HepG2 (cell line): ENCODE measurements around the gene UBP1. TPM values are rescaled to one million over a fixed set of nuclear protein-coding genes. Genes with fewer than 3 reads are reported as not detected.

Experiments
- ATAC-seq: fragments of 200-7000 bp; cut with Tn5 transposase; 3 replicates; pipeline ENCODE4 v1.9.1; 2020; ENCODE audit warnings: mild to moderate bottlenecking, moderate library complexity
- BruUV-seq: library from RNA; stranded (reverse); fragments of 400-500 nt; replicated peaks from 2 replicates; lab custom pipeline; 2021; lab: Mats Ljungman, UMichigan
- CTCF ChIA-PET: fragments of 300-600 bp; formaldehyde crosslinking; extraction: SDS; loops from one replicate; lab custom pipeline; 2021; ENCODE audit warnings: low total read pairs, inconsistent platforms, low intra/inter-chr PET ratio; lab: Yijun Ruan, JAX
- POLR2A ChIA-PET: fragments of 350-600 bp; sonication (Branson Sonifier 250); formaldehyde crosslinking; loops from one replicate; lab custom pipeline; 2020; ENCODE audit warnings: antibody characterized with exemption, inconsistent platforms; lab: Yijun Ruan, JAX
- DNase-seq: peaks from one replicate; pipeline ENCODE4 v3.0.0-alpha.2; 2015; ENCODE audit warnings: low spot score
- FAIRE-seq: peaks from 3 replicates; lab custom pipeline; 2011; peaks lifted over from hg19 to GRCh38; lab: Jason Lieb, UNC
- H2AFZ ChIP-seq: one replicate; pipeline ENCODE4 v1.6.1; 2011; ENCODE audit warnings: low read length, inconsistent platforms
- H3K27ac ChIP-seq: fragments of 300-600 bp; 3 replicates; pipeline ENCODE4 v1.8.0; 2011; ENCODE audit warnings: mixed run types, mild to moderate bottlenecking, mixed read lengths, low read length, inconsistent platforms; ENCODE audit not compliant: insufficient read depth; ENCODE audit errors: extremely low read length
- H3K27me3 ChIP-seq, 2 experiments: fragments of 200-600 bp in 1 of 2; 2 replicates in 1 of 2; 3 replicates in 1 of 2; pipeline versions ENCODE4 v1.6.0 to v1.8.0; 2011; ENCODE audit warnings: low read length in 2 of 2, mild to moderate bottlenecking in 2 of 2, moderate library complexity in 2 of 2, inconsistent platforms in 1 of 2; ENCODE audit not compliant: insufficient read depth in 2 of 2, control insufficient read depth in 1 of 2
- H3K36me3 ChIP-seq, 2 experiments: fragments of 200-600 bp in 1 of 2; replicated peaks in 1 of 2; 2 replicates in 1 of 2; 3 replicates in 1 of 2; pipeline versions ENCODE4 v1.5.1 to v1.8.0; 2011; ENCODE audit warnings: low read length in 2 of 2, inconsistent platforms in 1 of 2; ENCODE audit not compliant: insufficient read depth in 2 of 2, control insufficient read depth in 1 of 2
- H3K4me1 ChIP-seq: 2 replicates; pipeline ENCODE4 v1.5.1; 2012; ENCODE audit warnings: low read length, inconsistent platforms; ENCODE audit not compliant: insufficient read depth
- H3K4me2 ChIP-seq: 2 replicates; pipeline ENCODE4 v1.6.0; 2011; ENCODE audit warnings: low read depth, low read length, inconsistent platforms
- H3K4me3 ChIP-seq, 3 experiments: fragments of 200-600 bp in 1 of 3; sonication (generic), shearing (Covaris generic) in 1 of 3; replicated peaks in 1 of 3; 2 replicates each; pipeline ENCODE4 v1.5.1; 2011 to 2016; ENCODE audit warnings: low read length in 3 of 3, inconsistent platforms in 2 of 3, low read depth in 2 of 3, mild to moderate bottlenecking in 2 of 3, control low read depth in 1 of 3, mixed read lengths in 1 of 3; ENCODE audit not compliant: insufficient read depth in 1 of 3
- H3K79me2 ChIP-seq: one replicate; pipeline ENCODE4 v1.6.1; 2011; ENCODE audit warnings: low read length, inconsistent platforms; ENCODE audit not compliant: insufficient read depth
- H3K9ac ChIP-seq: 2 replicates; pipeline ENCODE4 v1.6.0; 2011; ENCODE audit warnings: mild to moderate bottlenecking, low read depth, low read length, inconsistent platforms; ENCODE audit not compliant: insufficient read depth
- H3K9me3 ChIP-seq: 2 replicates; pipeline ENCODE4 v1.5.1; 2012; ENCODE audit warnings: mild to moderate bottlenecking, low read length
- H4K20me1 ChIP-seq: 2 replicates; pipeline ENCODE4 v1.6.0; 2011; ENCODE audit warnings: inconsistent platforms, mild to moderate bottlenecking, low read length, moderate library complexity; ENCODE audit not compliant: insufficient read depth
- RBM22 ChIP-seq: fragments of 200-400 bp; formaldehyde crosslinking; optimal IDR thresholded peaks from 2 replicates; pipeline ENCODE3; 2017; ENCODE audit warnings: mild to moderate bottlenecking, low read length, moderate library complexity
- ZNF709 ChIP-seq: sonication (generic); formaldehyde crosslinking; IDR thresholded peaks from 2 replicates; pipeline ENCODE4 v1.5.0; 2020; ENCODE audit warnings: mild to moderate bottlenecking, missing genetic modification reagents
- WGBS: methylation state at CpG from one replicate; pipeline ENCODE4 v1.1.6; 2017; ENCODE audit warnings: low lambda C conversion rate; 5-methylcytosine and 5-hydroxymethylcytosine counted together
- in situ Hi-C: cut with HindIII; loops from 2 replicates; pipeline ENCODE4 v1.10.0; 2017; ENCODE audit warnings: low pct_unique_long_range_greater_than_20kb; ENCODE audit not compliant: extremely low pct_ligation_motif_present
- intact Hi-C: fragments of 100-400 bp; cut with micrococcal nuclease; formaldehyde crosslinking; loops from one replicate; pipeline ENCODE4 v1.10.0; 2022; ENCODE audit not compliant: unreplicated experiment
- polyA plus RNA-seq, 8 experiments: library from polyadenylated mRNA; depleted of rRNA in 3 of 8; stranded (reverse) in 7 of 8; unstranded in 1 of 8; fragments of >200 nt; fragmentation: Illumina TruSeq in 4 of 8; extraction: Trizol in 4 of 8; gene quantifications; 2 replicates each; pipeline versions ENCODE4 v1.2.1 to v1.2.3, GENCODE V29; 2011 to 2016; ENCODE audit warnings: low read depth in 4 of 8, missing spikeins in 1 of 8, mixed read lengths in 1 of 8; ENCODE audit not compliant: insufficient read depth in 1 of 8
- total RNA-seq, 5 experiments: library from RNA; depleted of rRNA; stranded (reverse); fragments of >200 nt; fragmentation: Illumina TruSeq; extraction: Trizol; gene quantifications; 2 replicates each; pipeline ENCODE4 v1.2.3, GENCODE V29; 2016; ENCODE audit warnings: low read depth in 1 of 5
- TF ChIP-seq, protein P1 (sequence below): sonication (generic); formaldehyde crosslinking; IDR thresholded peaks from 2 replicates; pipeline ENCODE4 v1.4.0; 2020; ENCODE audit warnings: mild to moderate bottlenecking, missing genetic modification reagents
- TF ChIP-seq, protein P2 (sequence below): sonication (generic); formaldehyde crosslinking; IDR thresholded peaks from 2 replicates; pipeline ENCODE4 v1.4.0; 2020; ENCODE audit warnings: mild to moderate bottlenecking, missing genetic modification reagents
- TF ChIP-seq, protein P3 (sequence below): sonication (generic); formaldehyde crosslinking; IDR thresholded peaks from 2 replicates; pipeline ENCODE4 v1.8.0; 2022; ENCODE audit warnings: mild to moderate bottlenecking, missing genetic modification reagents; ENCODE audit not compliant: insufficient replicate concordance

The UBP1 gene
- total and polyA plus RNA-seq, 2 of the 13 experiments (the other 11 are each of a cell fraction or from before 2014, with no cell fraction given) = 48.3 to 79.9 TPM

DNA sequence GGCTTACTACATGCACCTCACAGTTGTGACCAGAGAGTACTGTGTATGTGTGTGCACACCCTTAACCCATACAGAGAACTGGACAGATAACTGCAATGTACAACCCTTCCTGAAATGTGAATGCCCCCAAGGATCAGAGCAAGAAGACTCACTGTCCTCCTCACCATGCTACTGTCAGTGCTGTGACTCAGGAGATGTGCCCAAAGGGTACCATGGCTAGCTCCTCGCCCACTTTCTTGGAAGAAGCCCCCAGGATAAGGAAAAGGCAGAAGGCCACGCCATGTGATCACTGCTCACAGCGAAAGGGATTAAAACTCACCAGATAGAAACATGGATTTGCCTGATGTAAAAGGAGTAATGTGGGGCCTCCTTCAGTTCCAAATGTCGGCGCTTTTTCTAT lies 41.8 kb downstream of the UBP1 start:
- POLR2A ChIA-PET = no interaction called here
- TF ChIP-seq, protein P1, sequence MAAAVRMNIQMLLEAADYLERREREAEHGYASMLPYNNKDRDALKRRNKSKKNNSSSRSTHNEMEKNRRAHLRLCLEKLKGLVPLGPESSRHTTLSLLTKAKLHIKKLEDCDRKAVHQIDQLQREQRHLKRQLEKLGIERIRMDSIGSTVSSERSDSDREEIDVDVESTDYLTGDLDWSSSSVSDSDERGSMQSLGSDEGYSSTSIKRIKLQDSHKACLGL (CRISPR knock-in tag) = no peak
- TF ChIP-seq ZNF709 (CRISPR knock-in tag) (no peak), RBM22 (peak; percentile 54)
- TF ChIP-seq, protein P2, sequence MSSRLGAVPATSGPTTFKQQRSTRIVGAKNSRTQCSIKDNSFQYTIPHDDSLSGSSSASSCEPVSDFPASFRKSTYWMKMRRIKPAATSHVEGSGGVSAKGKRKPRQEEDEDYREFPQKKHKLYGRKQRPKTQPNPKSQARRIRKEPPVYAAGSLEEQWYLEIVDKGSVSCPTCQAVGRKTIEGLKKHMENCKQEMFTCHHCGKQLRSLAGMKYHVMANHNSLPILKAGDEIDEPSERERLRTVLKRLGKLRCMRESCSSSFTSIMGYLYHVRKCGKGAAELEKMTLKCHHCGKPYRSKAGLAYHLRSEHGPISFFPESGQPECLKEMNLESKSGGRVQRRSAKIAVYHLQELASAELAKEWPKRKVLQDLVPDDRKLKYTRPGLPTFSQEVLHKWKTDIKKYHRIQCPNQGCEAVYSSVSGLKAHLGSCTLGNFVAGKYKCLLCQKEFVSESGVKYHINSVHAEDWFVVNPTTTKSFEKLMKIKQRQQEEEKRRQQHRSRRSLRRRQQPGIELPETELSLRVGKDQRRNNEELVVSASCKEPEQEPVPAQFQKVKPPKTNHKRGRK (CRISPR knock-in tag) = no peak

DNA sequence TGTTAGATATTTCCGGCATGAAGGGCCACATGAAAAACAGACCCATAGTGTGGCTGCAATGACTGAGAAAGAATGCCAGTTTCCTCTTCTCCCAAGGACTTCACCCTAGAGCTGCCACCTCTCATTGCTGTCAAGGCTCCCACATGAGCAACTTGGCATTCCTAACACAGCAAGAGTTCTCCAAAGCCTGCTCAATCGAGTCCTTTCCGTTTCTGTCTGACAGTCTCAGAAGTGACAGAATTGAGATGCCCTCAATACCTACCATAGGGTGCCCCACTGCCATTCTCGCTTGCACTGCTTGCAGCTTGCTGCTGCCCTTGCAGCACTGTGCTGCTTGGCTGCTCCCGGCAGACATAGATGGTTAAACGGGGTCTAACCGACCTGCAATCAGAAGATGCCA lies 44.3 kb downstream of the UBP1 start:
- CTCF ChIA-PET = no interaction called here
- H3K4me3 ChIP-seq = no peak overlapping the region
- no peaks in the 10 kb centered on the region for H3K9me3 ChIP-seq
- peak; percentile 37 for TF ChIP-seq RBM22
- TF ChIP-seq, protein P3, sequence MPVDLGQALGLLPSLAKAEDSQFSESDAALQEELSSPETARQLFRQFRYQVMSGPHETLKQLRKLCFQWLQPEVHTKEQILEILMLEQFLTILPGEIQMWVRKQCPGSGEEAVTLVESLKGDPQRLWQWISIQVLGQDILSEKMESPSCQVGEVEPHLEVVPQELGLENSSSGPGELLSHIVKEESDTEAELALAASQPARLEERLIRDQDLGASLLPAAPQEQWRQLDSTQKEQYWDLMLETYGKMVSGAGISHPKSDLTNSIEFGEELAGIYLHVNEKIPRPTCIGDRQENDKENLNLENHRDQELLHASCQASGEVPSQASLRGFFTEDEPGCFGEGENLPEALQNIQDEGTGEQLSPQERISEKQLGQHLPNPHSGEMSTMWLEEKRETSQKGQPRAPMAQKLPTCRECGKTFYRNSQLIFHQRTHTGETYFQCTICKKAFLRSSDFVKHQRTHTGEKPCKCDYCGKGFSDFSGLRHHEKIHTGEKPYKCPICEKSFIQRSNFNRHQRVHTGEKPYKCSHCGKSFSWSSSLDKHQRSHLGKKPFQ (CRISPR knock-in tag) = no peak
- no peak for DNase-seq
- intact Hi-C loops = no loop called here
- H3K9ac ChIP-seq = no peak overlapping the region
- BruUV-seq = no TSS peak
- in situ Hi-C loops = no loop called here
- H3K4me1 ChIP-seq = no peaks in the 10 kb centered on the region
- H3K27ac ChIP-seq = no peak overlapping the region
- FAIRE-seq = no peak
- H3K4me2 ChIP-seq = no peak overlapping the region
- no peaks in the 10 kb centered on the region for H3K27me3 ChIP-seq
- no peaks in the 10 kb centered on the region for H4K20me1 ChIP-seq
- POLR2A ChIA-PET = no interaction called here
- WGBS = 93% methylated on average over 7 of the region's 7 CpGs
- peaks cover 24 to 79% of the 10 kb centered on the region in 2 experiments for H3K36me3 ChIP-seq
- ATAC-seq = no peak
- H2AFZ ChIP-seq = no peak overlapping the region
- no peaks in the 10 kb centered on the region for H3K79me2 ChIP-seq

More for the DNA sequence above, 41.8 kb downstream of the UBP1 start:
- peaks cover 22 to 82% of the 10 kb centered on the region in 2 experiments for H3K36me3 ChIP-seq
- no peaks in the 10 kb centered on the region for H3K79me2 ChIP-seq
- no peak overlapping the region for H3K9ac ChIP-seq
- CTCF ChIA-PET = no interaction called here
- ATAC-seq (peak; percentile 38; the same call in 2 of the 3 replicates), DNase-seq (no peak), FAIRE-seq (no peak)
- no peak overlapping the region for H2AFZ ChIP-seq
- intact Hi-C loops = no loop called here
- in situ Hi-C loops = no loop called here
- H3K4me1 ChIP-seq = no peaks in the 10 kb centered on the region
- H3K4me3 ChIP-seq = no peak overlapping the region
- H3K4me2 ChIP-seq = no peak overlapping the region
- 96% methylated on average over 5 of the region's 5 CpGs for WGBS
- H3K27me3 ChIP-seq = no peaks in the 10 kb centered on the region
- H3K9me3 ChIP-seq = no peaks in the 10 kb centered on the region
- no peaks in the 10 kb centered on the region for H4K20me1 ChIP-seq
- no peak overlapping the region for H3K27ac ChIP-seq
- TSS peak; percentile 7 for BruUV-seq
